B cell (primary cell): Measurements from ENCODE around the gene GARRE1.

Experiments
- CTCF ChIP-seq: fragments of 200-600 bp; IDR thresholded peaks from one replicate; pipeline ENCODE4 v1.8.0; 2022; ENCODE audit warnings: antibody characterized with exemption, mild to moderate bottlenecking
- EZH2 ChIP-seq: IDR thresholded peaks from 2 replicates; pipeline ENCODE4 v1.6.1; 2012; ENCODE audit warnings: borderline replicate concordance, low read depth, mild to moderate bottlenecking, moderate library complexity, low read length; ENCODE audit not compliant: insufficient read depth, poor library complexity, severe bottlenecking

GRCh38 chr19:34236035-34236987 lies 18.0 kb upstream of the GARRE1 start:
- TF ChIP-seq CTCF (no peak), EZH2 (no peak)
